Measurements from ENCODE around the gene BPNT1. TPM values are rescaled to one million over a fixed set of nuclear protein-coding genes. Genes with fewer than 3 reads are reported as not detected.

Gene BPNT1
- total and polyA plus RNA-seq, 2 of the 13 experiments (the other 11 are each of a cell fraction or from before 2014, with no cell fraction given): 35.2 to 43.9 TPM

GRCh38 chr1:220089650-220090556, at the start of gene BPNT1 (continued):
- no peak for TF ChIP-seq ZNF563 (CRISPR knock-in tag; IDR thresholded peaks at IDR 0.05)
- TF ChIP-seq ZNF547 (CRISPR knock-in tag; IDR thresholded peaks at IDR 0.05): no peak
- TF ChIP-seq, protein P1, sequence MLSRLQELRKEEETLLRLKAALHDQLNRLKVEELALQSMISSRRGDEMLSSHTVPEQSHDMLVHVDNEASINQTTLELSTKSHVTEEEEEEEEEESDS (CRISPR knock-in tag; IDR thresholded peaks at IDR 0.05; ENCODE audit: borderline replicate concordance): no peak
- TF ChIP-seq ZNF34 (CRISPR knock-in tag; IDR thresholded peaks at IDR 0.05; ENCODE audit: borderline replicate concordance): 0 out of 2 replicates have a peak, but pooled peaks have one; percentile 62
- TF ChIP-seq ELF3 (CRISPR knock-in tag; IDR thresholded peaks at IDR 0.05): no peak
- TF ChIP-seq, protein P2, sequence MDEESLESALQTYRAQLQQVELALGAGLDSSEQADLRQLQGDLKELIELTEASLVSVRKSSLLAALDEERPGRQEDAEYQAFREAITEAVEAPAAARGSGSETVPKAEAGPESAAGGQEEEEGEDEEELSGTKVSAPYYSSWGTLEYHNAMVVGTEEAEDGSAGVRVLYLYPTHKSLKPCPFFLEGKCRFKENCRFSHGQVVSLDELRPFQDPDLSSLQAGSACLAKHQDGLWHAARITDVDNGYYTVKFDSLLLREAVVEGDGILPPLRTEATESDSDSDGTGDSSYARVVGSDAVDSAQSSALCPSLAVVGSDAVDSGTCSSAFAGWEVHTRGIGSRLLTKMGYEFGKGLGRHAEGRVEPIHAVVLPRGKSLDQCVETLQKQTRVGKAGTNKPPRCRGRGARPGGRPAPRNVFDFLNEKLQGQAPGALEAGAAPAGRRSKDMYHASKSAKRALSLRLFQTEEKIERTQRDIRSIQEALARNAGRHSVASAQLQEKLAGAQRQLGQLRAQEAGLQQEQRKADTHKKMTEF (CRISPR knock-in tag; IDR thresholded peaks at IDR 0.05): peak; percentile 57
- no peak for TF ChIP-seq ZNF652 (CRISPR knock-in tag; IDR thresholded peaks at IDR 0.05; ENCODE audit: borderline replicate concordance, low read depth)
- TF ChIP-seq KLF16 (CRISPR knock-in tag; IDR thresholded peaks at IDR 0.05): peak in 1 of 2 experiments; percentile 83; a peak in 2 of 4 replicates
- no peak for TF ChIP-seq ZNF432 (CRISPR knock-in tag; IDR thresholded peaks at IDR 0.05; ENCODE audit: borderline replicate concordance)
- TF ChIP-seq RXRB (CRISPR knock-in tag; IDR thresholded peaks at IDR 0.05; ENCODE audit: borderline replicate concordance): peak; percentile 14; the same call in 1 of the 2 replicates
- TF ChIP-seq, protein P3, sequence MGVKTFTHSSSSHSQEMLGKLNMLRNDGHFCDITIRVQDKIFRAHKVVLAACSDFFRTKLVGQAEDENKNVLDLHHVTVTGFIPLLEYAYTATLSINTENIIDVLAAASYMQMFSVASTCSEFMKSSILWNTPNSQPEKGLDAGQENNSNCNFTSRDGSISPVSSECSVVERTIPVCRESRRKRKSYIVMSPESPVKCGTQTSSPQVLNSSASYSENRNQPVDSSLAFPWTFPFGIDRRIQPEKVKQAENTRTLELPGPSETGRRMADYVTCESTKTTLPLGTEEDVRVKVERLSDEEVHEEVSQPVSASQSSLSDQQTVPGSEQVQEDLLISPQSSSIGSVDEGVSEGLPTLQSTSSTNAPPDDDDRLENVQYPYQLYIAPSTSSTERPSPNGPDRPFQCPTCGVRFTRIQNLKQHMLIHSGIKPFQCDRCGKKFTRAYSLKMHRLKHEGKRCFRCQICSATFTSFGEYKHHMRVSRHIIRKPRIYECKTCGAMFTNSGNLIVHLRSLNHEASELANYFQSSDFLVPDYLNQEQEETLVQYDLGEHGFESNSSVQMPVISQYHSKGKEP (CRISPR knock-in tag; IDR thresholded peaks at IDR 0.05): no peak
- 0 out of 2 replicates have a peak, but pooled peaks have one; percentile 42 for TF ChIP-seq ZSCAN12 (CRISPR knock-in tag; IDR thresholded peaks at IDR 0.05)
- TF ChIP-seq ZNF768 (CRISPR knock-in tag; IDR thresholded peaks at IDR 0.05): no peak
- no peak for TF ChIP-seq ZNF839 (CRISPR knock-in tag; IDR thresholded peaks at IDR 0.05; ENCODE audit: borderline replicate concordance)
- TF ChIP-seq TBX3 (IDR thresholded peaks at IDR 0.05; ENCODE audit: borderline replicate concordance): peak; percentile 68; the same call in 1 of the 2 replicates
- no peak for TF ChIP-seq ZNF562 (CRISPR knock-in tag; IDR thresholded peaks at IDR 0.05; ENCODE audit: borderline replicate concordance)
- no peak for TF ChIP-seq ZNF543 (CRISPR knock-in tag; IDR thresholded peaks at IDR 0.05)
- TF ChIP-seq ZNF343 (CRISPR knock-in tag; IDR thresholded peaks at IDR 0.05): peak; percentile 43; the same call in 1 of the 2 replicates
- TF ChIP-seq MAFK (conservative IDR thresholded peaks at IDR 0.05 in 1 of 2, IDR thresholded peaks at IDR 0.05 in 1 of 2; ENCODE audit: low read length in 2 of 2): no peak
- peak; percentile 55 for TF ChIP-seq RCOR2 (CRISPR knock-in tag; IDR thresholded peaks at IDR 0.05)
- TF ChIP-seq ATF7 (IDR thresholded peaks at IDR 0.05): no peak
- no peak for TF ChIP-seq ATF7 (CRISPR knock-in tag; IDR thresholded peaks at IDR 0.05)
- TF ChIP-seq HOXA5 (CRISPR knock-in tag; IDR thresholded peaks at IDR 0.05): peak; percentile 78
- no peak for TF ChIP-seq SOX13 (IDR thresholded peaks at IDR 0.05)
- peak in 1 of 2 experiments; percentile 36; a peak in 1 of 4 replicates for TF ChIP-seq SOX13 (CRISPR knock-in tag; conservative IDR thresholded peaks at IDR 0.05 in 1 of 2, IDR thresholded peaks at IDR 0.05 in 1 of 2)
- no peak for TF ChIP-seq ZMYM2 (CRISPR knock-in tag; IDR thresholded peaks at IDR 0.05)
- TF ChIP-seq, protein P4, sequence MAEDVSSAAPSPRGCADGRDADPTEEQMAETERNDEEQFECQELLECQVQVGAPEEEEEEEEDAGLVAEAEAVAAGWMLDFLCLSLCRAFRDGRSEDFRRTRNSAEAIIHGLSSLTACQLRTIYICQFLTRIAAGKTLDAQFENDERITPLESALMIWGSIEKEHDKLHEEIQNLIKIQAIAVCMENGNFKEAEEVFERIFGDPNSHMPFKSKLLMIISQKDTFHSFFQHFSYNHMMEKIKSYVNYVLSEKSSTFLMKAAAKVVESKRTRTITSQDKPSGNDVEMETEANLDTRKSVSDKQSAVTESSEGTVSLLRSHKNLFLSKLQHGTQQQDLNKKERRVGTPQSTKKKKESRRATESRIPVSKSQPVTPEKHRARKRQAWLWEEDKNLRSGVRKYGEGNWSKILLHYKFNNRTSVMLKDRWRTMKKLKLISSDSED (CRISPR knock-in tag; IDR thresholded peaks at IDR 0.05): no peak

Measured in HepG2 (cell line).